Ovary (tissue), 3 donors: ENCODE data around the gene LAMC3.

Experiments used
- POLR2A ChIP-seq: fragments of 450-650 bp; IDR thresholded peaks from one replicate; pipeline ENCODE4 v1.6.1; 2017; ENCODE audit warnings: antibody characterized with exemption, mild to moderate bottlenecking, moderate library complexity
- TF ChIP-seq, protein P1 (sequence below), 3 donors: fragments of 450-650 bp in 2 of 3; fragments of 200-600 bp in 1 of 3; IDR thresholded peaks; one replicate each; pipeline versions ENCODE4 v1.5.1 to v1.8.0; 2016 to 2022; ENCODE audit warnings: antibody characterized with exemption in 3 of 3, mild to moderate bottlenecking in 1 of 3
- donor health status: DM: no; HTN: no; CAD: no.

DNA sequence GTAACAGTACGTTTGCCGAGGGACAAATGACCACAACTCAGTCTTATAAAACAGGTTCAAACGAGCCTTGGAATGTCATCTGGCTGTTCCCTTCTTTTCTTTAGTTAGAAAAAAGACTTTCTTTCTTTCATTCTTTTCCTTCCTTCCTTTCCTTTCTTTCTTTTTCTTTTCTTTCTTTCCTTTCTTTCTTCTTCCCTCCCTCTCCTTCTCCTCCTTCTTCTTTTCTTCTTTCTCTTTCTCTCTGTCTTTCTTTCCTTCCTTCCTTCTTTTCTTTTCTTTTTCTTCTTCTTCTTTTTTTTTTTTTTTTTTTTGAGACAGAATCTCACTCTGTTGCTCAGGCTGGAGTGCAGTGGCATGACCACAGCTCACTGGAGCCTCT, 9.7 kb upstream of the LAMC3 start:
- TF ChIP-seq, protein P1, sequence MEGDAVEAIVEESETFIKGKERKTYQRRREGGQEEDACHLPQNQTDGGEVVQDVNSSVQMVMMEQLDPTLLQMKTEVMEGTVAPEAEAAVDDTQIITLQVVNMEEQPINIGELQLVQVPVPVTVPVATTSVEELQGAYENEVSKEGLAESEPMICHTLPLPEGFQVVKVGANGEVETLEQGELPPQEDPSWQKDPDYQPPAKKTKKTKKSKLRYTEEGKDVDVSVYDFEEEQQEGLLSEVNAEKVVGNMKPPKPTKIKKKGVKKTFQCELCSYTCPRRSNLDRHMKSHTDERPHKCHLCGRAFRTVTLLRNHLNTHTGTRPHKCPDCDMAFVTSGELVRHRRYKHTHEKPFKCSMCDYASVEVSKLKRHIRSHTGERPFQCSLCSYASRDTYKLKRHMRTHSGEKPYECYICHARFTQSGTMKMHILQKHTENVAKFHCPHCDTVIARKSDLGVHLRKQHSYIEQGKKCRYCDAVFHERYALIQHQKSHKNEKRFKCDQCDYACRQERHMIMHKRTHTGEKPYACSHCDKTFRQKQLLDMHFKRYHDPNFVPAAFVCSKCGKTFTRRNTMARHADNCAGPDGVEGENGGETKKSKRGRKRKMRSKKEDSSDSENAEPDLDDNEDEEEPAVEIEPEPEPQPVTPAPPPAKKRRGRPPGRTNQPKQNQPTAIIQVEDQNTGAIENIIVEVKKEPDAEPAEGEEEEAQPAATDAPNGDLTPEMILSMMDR (IDR thresholded peaks at IDR 0.05) = no peak
- TF ChIP-seq POLR2A = no peak
